ENCODE results near the gene FBRSL1. TPM values are rescaled to one million over a fixed set of nuclear protein-coding genes. Genes with fewer than 3 reads are reported as not detected.

Gene FBRSL1
- total and polyA plus RNA-seq, 2 donors (not counting 3 experiments of a cell fraction or from before 2014, with no cell fraction given), result 19.3 to 79.8 TPM

DNA sequence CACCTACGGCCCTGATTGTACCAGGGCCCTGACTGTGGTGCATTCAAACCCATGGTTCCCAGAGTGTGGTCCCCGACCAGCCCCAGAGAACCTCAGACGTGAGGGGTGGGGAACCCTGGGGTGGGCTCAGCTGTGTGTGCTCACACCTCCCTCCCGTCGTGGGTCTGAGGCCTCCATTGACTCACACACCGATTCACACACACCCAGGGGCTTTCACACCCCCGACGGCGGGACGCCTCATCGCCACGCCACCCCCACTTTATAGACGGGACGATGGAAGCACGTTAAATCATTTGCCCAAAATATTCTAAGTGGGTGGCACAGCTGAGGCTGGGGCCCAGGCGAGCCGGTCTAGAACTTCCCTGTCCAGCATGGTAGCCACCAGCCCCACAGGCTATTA, 3.4 kb upstream of the FBRSL1 start:
- dilution Hi-C loops (cut with MboI; ENCODE audit: extremely low pct_ligation_motif_present, low sequenced_read_pairs), result no loop called here
- intact Hi-C loops (cut with micrococcal nuclease), result no loop called here
- ChIA-PET POLR2A (no interaction called here), CTCF (interaction anchor here (1.2 kb wide), 3 partner anchors 9 to 37 kb away, joined by 4 read pairs; no protein-coding TSS in a partner anchor)
- no peaks in the 10 kb centered on the region for H3K27me3 ChIP-seq (ENCODE audit: control insufficient read depth in 2 of 2, insufficient read depth in 2 of 2, low read length in 2 of 2)
- H3K4me2 ChIP-seq (ENCODE audit: insufficient read depth, low read length), result no peak overlapping the region
- FAIRE-seq (no peak), DNase-seq (ENCODE audit: low read depth, low spot score) (no peak)
- TF ChIP-seq FOS (IDR thresholded peaks at IDR 0.05; ENCODE audit: borderline replicate concordance, insufficient read depth, low read length) (no peak), MYC (IDR thresholded peaks at IDR 0.05; ENCODE audit: low read depth, low read length) (no peak), GATA2 (IDR thresholded peaks at IDR 0.05; ENCODE audit: insufficient read depth, insufficient read length, low read depth, low read length) (no peak), POLR2AphosphoS5 (IDR thresholded peaks at IDR 0.05; ENCODE audit: insufficient read depth, low read depth, low read length) (no peak), EZH2 (IDR thresholded peaks at IDR 0.05; ENCODE audit: borderline replicate concordance, low read depth, low read length, severe bottlenecking) (no peak), JUN (IDR thresholded peaks at IDR 0.05; ENCODE audit: borderline replicate concordance, insufficient read depth, insufficient read length, low read depth) (no peak), POLR2A (IDR thresholded peaks at IDR 0.05; ENCODE audit: low read depth, low read length) (no peak)
- TF ChIP-seq, protein P1, sequence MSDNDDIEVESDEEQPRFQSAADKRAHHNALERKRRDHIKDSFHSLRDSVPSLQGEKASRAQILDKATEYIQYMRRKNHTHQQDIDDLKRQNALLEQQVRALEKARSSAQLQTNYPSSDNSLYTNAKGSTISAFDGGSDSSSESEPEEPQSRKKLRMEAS (IDR thresholded peaks at IDR 0.05; ENCODE audit: insufficient read depth, insufficient read length), result no peak
- TF ChIP-seq, protein P2, sequence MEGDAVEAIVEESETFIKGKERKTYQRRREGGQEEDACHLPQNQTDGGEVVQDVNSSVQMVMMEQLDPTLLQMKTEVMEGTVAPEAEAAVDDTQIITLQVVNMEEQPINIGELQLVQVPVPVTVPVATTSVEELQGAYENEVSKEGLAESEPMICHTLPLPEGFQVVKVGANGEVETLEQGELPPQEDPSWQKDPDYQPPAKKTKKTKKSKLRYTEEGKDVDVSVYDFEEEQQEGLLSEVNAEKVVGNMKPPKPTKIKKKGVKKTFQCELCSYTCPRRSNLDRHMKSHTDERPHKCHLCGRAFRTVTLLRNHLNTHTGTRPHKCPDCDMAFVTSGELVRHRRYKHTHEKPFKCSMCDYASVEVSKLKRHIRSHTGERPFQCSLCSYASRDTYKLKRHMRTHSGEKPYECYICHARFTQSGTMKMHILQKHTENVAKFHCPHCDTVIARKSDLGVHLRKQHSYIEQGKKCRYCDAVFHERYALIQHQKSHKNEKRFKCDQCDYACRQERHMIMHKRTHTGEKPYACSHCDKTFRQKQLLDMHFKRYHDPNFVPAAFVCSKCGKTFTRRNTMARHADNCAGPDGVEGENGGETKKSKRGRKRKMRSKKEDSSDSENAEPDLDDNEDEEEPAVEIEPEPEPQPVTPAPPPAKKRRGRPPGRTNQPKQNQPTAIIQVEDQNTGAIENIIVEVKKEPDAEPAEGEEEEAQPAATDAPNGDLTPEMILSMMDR (IDR thresholded peaks at IDR 0.05; ENCODE audit: extremely low read depth in 1 of 2, insufficient read depth in 1 of 2, low read depth in 1 of 2, low read length in 2 of 2), result no peak
- no peaks in the 10 kb centered on the region for H3K9me3 ChIP-seq (replicated peaks; ENCODE audit: control insufficient read depth, insufficient read depth, low read length)
- no peaks in the 10 kb centered on the region for H3K9me1 ChIP-seq (replicated peaks; ENCODE audit: control insufficient read depth, extremely low read depth, insufficient read depth, low read length)
- peaks cover 13% of the 10 kb centered on the region for H3K4me1 ChIP-seq (ENCODE audit: control insufficient read depth, extremely low read depth, insufficient read depth, low read length)
- peaks cover 3% of the 10 kb centered on the region for H4K20me1 ChIP-seq (replicated peaks; ENCODE audit: control insufficient read depth, extremely low read depth, insufficient read depth, low read length)
- H3K79me2 ChIP-seq (ENCODE audit: control insufficient read depth, insufficient read depth, low read length), result peaks cover 8% of the 10 kb centered on the region
- no peaks in the 10 kb centered on the region for H3K36me3 ChIP-seq (ENCODE audit: control insufficient read depth in 2 of 2, extremely low read depth in 1 of 2, insufficient read depth in 2 of 2, low read length in 2 of 2)
- H3K4me3 ChIP-seq (replicated peaks in 1 of 3; ENCODE audit: insufficient read depth in 1 of 3, low read depth in 1 of 3, low read length in 3 of 3), result no peak overlapping the region
- BruUV-seq (replicated peaks), result no TSS peak
- H3K9ac ChIP-seq (replicated peaks; ENCODE audit: extremely low read depth, insufficient read depth, low read length), result no peak overlapping the region
- no peak overlapping the region for H3K27ac ChIP-seq (ENCODE audit: insufficient read depth, low read depth, low read length)
- no peak overlapping the region for H2AFZ ChIP-seq (ENCODE audit: low read depth, low read length)
